A673 (cell line): ENCODE measurements around the gene ACYP2.

Experiments used
- CTCF ChIP-seq: fragments of 300-800, 200-600 bp; sonication (generic); conservative IDR thresholded peaks from 2 replicates; pipeline ENCODE4 v1.5.1; 2017; ENCODE audit warnings: low read depth, mild to moderate bottlenecking, antibody characterized with exemption, low read length, moderate library complexity, mixed read lengths
- EZH2 ChIP-seq: fragments of 200-600 bp; sonication (generic); IDR thresholded peaks from 2 replicates; pipeline ENCODE4 v1.6.1; 2017; ENCODE audit warnings: borderline replicate concordance, low read depth, mild to moderate bottlenecking, mixed read lengths, antibody characterized with exemption, low read length; ENCODE audit not compliant: poor library complexity, severe bottlenecking

- TF ChIP-seq CTCF (no peak), EZH2 (no peak)
Observed at GRCh38 chr2:54271843-54272627, 156.6 kb downstream of the ACYP2 start.
